Nephron progenitor cell (in vitro differentiated cells): Measurements from ENCODE around the gene IL20.

Experiments
- DNase-seq: peaks from one replicate; pipeline ENCODE4 v3.0.0; 2021
- H3K27ac Mint-ChIP-seq: 2 replicates; pipeline ENCODE4 v1.8.0; 2021; ENCODE audit warnings: mild to moderate bottlenecking, moderate library complexity, mixed read lengths
- H3K27me3 Mint-ChIP-seq: 2 replicates; pipeline ENCODE4 v1.8.0; 2021; ENCODE audit warnings: mild to moderate bottlenecking, low read depth, mixed read lengths; ENCODE audit not compliant: poor library complexity
- H3K36me3 Mint-ChIP-seq: 2 replicates; pipeline ENCODE4 v1.8.0; 2021; ENCODE audit warnings: low read depth, mixed read lengths
- H3K4me1 Mint-ChIP-seq: 2 replicates; pipeline ENCODE4 v1.8.0; 2021; ENCODE audit warnings: mixed read lengths
- H3K4me3 Mint-ChIP-seq: 2 replicates; pipeline ENCODE4 v1.8.0; 2021; ENCODE audit warnings: mild to moderate bottlenecking, moderate library complexity, mixed read lengths
- H3K9me3 Mint-ChIP-seq: 2 replicates; pipeline ENCODE4 v1.8.0; 2021; ENCODE audit warnings: mild to moderate bottlenecking, moderate library complexity, mixed read lengths
- TF ChIP-seq, protein P1 (sequence below): fragments of 200-600 bp; sonication (generic); IDR thresholded peaks from 2 replicates; pipeline ENCODE4 v1.5.0; 2021; ENCODE audit warnings: antibody characterized with exemption

The IL20 gene

DNA sequence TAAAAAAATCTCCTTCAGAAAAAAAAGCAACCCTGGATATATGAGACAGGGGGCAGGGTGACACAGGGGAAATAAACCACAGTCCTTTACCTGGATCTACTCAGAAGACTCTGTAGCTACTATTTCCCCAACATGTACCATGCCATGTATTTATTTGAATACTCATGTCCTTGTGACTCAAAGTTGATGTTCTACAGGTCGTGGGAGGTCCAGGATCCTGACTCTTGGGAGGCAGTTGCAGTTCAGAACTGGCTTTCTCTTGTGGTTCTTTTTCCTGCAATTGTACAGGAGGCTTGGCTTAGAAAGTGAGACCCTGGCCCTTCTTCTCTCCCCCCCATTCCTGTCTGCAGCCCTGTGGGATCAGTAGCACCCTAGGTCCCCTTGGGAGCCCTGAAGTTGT lies 26.0 kb downstream of the IL20 start:
- Mint-ChIP-seq H3K4me1 (peaks cover 67% of the 10 kb centered on the region), H3K27me3 (peaks cover 16% of the 10 kb centered on the region), H3K9me3 (no peaks in the 10 kb centered on the region), H3K36me3 (no peaks in the 10 kb centered on the region), H3K27ac (no peak overlapping the region), H3K4me3 (no peak overlapping the region)
- TF ChIP-seq, protein P1, sequence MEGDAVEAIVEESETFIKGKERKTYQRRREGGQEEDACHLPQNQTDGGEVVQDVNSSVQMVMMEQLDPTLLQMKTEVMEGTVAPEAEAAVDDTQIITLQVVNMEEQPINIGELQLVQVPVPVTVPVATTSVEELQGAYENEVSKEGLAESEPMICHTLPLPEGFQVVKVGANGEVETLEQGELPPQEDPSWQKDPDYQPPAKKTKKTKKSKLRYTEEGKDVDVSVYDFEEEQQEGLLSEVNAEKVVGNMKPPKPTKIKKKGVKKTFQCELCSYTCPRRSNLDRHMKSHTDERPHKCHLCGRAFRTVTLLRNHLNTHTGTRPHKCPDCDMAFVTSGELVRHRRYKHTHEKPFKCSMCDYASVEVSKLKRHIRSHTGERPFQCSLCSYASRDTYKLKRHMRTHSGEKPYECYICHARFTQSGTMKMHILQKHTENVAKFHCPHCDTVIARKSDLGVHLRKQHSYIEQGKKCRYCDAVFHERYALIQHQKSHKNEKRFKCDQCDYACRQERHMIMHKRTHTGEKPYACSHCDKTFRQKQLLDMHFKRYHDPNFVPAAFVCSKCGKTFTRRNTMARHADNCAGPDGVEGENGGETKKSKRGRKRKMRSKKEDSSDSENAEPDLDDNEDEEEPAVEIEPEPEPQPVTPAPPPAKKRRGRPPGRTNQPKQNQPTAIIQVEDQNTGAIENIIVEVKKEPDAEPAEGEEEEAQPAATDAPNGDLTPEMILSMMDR, result no peak
- no peak for DNase-seq

DNA sequence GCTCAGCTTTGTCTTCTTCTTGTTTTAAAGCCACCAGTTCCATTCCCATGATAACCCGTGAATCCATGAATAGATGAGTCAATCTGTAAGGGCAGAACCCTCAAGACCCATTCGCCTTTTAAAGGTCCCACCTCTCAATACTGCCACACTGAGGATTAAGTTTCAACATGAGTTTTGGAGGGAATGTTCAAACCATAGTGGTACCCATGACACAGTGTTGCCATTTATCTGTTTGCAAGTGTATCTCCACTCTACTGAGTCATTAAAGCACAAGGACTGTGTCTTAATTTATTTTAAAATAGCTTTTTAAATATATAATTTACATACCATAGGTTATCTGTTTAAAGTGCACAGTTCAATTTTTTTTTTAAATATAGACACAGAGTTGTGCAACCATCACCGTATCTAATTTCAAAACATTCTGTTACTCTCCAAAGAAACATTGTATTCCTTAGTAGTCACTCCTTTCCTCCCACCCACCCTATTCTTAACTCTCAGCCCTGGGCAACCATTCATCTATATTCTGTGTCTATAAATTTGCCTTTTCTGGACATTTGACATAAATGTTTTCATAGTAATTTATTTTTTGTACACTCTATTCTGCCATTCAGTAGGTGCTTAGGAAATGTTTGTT lies 27.0 kb downstream of the IL20 start:
- TF ChIP-seq, protein P1, result no peak
- peaks cover 16% of the 10 kb centered on the region for H3K27me3 Mint-ChIP-seq
- DNase-seq, result no peak

DNA sequence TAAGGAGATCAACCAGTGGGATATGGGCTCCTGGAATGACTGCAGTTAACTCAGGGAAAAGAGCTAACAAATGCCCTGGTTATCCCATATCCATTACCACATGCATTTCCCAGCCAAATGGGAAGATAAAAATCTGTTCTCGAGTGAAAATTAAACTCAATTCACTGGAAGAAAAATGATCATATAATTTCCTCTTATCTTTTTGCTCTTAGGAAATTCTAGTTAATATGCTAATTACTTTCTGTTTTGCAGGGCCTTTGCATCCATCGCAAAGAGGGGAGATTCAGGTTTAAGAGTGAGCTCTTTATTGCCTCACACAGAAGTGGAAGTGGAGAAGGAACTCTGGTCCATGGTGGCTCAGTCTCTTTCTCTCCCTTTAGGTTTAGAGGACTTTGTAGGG lies 28.0 kb downstream of the IL20 start:
- Mint-ChIP-seq H3K9me3 (no peaks in the 10 kb centered on the region), H3K4me3 (no peak overlapping the region), H3K27ac (peak overlapping the region; percentile 1), H3K4me1 (peaks cover 67% of the 10 kb centered on the region), H3K27me3 (peaks cover 16% of the 10 kb centered on the region), H3K36me3 (no peaks in the 10 kb centered on the region)
- no peak for DNase-seq
- TF ChIP-seq, protein P1, result no peak

More for the DNA sequence above, 27.0 kb downstream of the IL20 start:
- Mint-ChIP-seq H3K27ac (no peak overlapping the region), H3K9me3 (no peaks in the 10 kb centered on the region), H3K4me3 (no peak overlapping the region), H3K36me3 (no peaks in the 10 kb centered on the region), H3K4me1 (peaks cover 67% of the 10 kb centered on the region)

DNA sequence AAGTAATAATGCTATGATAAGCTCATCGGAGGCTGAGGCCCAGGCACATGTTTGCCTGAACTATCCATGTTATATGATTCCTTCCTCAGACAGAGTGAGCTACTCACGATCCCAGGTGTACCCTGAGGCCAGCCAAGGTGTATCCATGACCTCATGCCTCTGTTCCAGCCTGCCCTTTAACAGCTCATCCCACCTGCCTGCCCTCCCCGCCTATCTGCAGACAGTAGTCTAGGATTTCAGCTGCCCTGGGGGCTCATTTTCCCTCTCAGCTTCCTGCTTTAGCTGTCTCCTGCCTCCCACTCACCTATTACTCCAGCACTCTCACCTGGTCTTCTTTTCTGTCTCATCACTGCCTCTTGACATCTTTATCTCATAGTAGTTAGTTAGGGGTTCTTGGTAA lies 29.9 kb downstream of the IL20 start:
- Mint-ChIP-seq H3K9me3 (no peaks in the 10 kb centered on the region), H3K36me3 (no peaks in the 10 kb centered on the region), H3K27ac (peak overlapping the region; percentile 95), H3K4me3 (peak overlapping the region; percentile 1), H3K4me1 (peaks cover 72% of the 10 kb centered on the region), H3K27me3 (peaks cover 20% of the 10 kb centered on the region)
- no peak for DNase-seq
- TF ChIP-seq, protein P1, result no peak

DNA sequence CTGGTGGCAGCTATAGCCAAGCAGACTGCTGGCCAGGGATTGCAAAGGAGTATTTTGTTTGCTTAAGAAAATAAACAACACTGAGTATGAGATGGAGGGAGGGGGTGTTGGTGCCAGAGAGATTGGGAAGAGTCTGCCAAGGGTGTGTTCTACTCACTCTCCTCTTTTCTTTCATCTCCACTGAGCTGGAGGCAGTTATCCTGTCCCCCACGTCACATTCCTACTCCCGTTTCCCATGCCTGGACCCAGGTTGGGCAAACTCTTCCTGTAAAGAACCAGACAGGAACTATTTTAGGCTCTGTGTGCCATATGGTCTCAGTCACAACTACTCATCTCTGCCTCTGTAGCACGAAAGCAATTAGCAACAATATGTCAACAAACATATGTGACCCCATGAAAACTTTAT lies 30.4 kb downstream of the IL20 start:
- Mint-ChIP-seq H3K27me3 (peaks cover 19% of the 10 kb centered on the region), H3K27ac (peak overlapping the region; percentile 95), H3K4me3 (peak overlapping the region; percentile 1), H3K36me3 (no peaks in the 10 kb centered on the region), H3K9me3 (no peaks in the 10 kb centered on the region), H3K4me1 (peaks cover 71% of the 10 kb centered on the region)
- TF ChIP-seq, protein P1, result no peak
- no peak for DNase-seq

DNA sequence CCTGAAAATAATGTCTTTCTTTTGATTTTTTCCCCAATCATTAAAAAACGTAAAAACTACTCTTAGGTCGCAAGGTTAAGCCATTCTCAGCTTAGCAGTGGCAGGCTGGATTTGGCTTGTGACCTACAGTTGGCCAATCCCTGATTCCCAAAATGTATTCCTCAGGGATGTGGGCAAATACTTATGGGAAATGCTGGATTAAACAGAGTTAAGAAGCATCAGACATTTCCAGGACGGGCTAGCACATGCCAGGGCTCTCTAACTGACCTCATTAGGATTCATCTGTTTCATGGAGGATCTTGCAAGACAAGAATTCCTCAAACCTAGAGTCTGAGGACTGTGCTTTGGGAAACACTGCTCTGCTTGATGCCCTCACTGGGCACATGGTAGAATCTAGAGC lies 30.8 kb downstream of the IL20 start:
- no peak overlapping the region for H3K27ac Mint-ChIP-seq
- H3K36me3 Mint-ChIP-seq, result no peaks in the 10 kb centered on the region
- DNase-seq, result no peak
- H3K4me1 Mint-ChIP-seq, result peaks cover 67% of the 10 kb centered on the region
- peaks cover 19% of the 10 kb centered on the region for H3K27me3 Mint-ChIP-seq
- no peak overlapping the region for H3K4me3 Mint-ChIP-seq
- no peaks in the 10 kb centered on the region for H3K9me3 Mint-ChIP-seq
- TF ChIP-seq, protein P1, result no peak
